LNCAP (cell line): ENCODE measurements around the gene CASZ1.

Experiments
- TF ChIP-seq, protein P1 (sequence below): fragments of 450-650 bp; IDR thresholded peaks from 2 replicates; pipeline ENCODE4 v1.5.1; 2017; ENCODE audit warnings: mild to moderate bottlenecking

Gene CASZ1

DNA sequence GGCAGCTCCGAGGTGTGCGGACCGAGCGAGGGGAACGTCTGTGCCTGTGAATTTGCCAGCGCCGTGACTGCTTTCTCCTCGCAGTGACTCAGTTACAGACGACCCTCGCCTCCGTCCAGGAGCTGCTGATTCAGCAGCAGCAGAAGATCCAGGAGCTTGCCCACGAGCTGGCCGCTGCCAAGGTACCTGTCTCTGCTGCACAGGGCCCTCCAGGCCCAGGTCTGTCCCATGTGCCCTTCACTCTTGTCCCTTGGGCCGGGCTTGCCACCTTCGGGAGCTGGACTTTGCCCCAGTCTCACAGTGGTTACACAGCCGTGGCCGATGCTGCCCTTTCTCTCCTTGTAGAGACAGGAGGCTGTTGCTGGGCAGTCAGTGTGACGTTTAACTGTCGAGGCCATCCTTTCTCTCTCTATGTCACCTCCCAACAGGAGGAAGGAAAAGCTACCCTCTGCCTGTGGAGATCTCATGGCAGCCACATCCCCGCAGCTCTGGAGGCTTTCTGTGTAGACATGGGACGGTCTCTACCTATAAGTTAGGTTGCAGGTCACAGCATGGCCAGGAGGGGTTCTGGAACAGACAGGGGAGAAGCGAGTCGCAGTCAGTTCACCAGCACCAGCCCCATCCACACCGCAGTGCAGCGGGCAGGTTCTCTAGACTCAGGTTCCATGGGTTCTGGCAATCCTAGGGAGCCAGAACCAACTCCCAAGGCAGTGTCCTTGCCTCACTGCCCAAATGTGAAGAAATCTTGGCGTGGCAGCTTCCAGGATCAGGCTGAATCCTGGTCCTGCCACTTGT, 172.0 kb downstream of the CASZ1 start:
- TF ChIP-seq, protein P1, sequence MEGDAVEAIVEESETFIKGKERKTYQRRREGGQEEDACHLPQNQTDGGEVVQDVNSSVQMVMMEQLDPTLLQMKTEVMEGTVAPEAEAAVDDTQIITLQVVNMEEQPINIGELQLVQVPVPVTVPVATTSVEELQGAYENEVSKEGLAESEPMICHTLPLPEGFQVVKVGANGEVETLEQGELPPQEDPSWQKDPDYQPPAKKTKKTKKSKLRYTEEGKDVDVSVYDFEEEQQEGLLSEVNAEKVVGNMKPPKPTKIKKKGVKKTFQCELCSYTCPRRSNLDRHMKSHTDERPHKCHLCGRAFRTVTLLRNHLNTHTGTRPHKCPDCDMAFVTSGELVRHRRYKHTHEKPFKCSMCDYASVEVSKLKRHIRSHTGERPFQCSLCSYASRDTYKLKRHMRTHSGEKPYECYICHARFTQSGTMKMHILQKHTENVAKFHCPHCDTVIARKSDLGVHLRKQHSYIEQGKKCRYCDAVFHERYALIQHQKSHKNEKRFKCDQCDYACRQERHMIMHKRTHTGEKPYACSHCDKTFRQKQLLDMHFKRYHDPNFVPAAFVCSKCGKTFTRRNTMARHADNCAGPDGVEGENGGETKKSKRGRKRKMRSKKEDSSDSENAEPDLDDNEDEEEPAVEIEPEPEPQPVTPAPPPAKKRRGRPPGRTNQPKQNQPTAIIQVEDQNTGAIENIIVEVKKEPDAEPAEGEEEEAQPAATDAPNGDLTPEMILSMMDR, result no peak

DNA sequence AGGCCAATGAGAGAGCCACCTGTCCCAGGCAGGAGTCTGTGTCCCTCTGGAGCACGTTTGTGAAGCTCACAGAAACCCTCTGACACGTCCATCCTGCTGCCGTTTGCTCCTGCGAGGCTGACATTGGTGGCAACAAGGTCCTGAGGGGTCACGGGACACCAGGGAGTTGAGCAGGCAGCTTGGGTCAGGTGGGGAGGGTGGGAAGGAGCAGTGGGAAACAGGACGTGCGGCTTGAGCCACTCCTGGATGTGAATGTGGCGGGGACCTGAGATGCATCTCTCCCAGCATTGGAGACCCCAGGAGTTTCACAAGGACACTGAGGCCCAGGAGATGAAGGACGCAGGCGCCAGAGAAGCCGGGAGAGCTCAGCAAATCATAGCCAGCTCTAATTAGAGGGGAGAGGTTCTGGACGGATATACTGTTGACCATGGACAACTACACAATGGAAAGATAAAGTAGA, 172.7 kb downstream of the CASZ1 start:
- TF ChIP-seq, protein P1, result no peak

DNA sequence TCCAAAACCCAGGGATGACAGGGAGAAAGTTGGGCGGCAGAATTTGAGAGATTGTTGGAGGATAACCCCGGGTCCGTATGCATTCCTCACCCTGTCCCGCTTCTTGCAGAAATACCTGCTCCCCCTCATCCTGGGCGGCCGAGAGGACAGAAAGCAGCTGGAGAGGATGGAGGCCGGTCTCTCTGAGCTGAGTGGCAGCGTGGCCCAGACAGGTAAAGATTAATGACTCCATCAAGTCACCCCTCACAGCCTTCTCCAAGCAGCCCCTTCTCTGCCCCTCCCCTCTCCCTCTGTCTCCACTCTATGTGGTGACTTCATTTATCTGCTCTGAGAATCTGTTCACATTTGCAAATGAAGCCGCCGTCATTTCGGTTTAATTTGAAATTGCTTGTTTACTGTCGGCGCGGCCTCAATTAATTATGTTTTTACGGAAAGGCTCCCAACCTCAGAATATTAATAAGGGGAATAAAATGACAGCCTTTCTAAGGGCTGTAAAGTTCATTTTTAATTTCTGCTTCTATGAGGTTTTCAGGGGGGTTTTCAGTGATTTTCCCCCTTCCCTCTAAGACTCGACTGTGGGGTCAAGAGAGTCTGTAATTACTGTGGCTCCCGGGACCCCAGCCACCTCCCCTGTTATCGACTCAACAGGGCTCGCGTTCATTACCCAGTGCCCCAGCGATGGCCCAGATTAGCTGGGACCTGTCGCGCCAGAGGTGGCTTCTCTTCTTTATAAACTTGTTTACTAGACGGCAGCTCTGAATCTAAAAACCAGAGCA, 173.3 kb downstream of the CASZ1 start:
- TF ChIP-seq, protein P1, result no peak

DNA sequence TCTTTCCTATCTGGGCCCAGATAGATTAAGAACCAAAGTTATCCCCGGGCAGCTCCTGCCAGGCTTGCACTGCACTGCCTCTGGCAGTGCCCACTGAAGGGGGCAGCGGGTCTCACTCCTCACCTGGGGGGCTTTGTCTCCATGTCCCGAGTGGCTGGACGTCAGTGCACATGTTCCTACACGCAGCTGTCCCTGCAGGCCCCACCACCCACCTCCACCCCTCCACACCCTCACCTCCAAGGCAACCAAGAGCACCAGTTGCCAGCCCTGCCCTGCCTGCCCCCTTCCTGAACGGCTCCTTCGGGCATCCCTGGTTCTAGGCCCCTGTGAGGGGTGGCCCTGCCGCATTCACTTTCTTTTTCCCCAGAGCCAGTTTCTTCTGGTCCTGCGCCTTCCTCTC, 174.5 kb downstream of the CASZ1 start:
- TF ChIP-seq, protein P1, result no peak

DNA sequence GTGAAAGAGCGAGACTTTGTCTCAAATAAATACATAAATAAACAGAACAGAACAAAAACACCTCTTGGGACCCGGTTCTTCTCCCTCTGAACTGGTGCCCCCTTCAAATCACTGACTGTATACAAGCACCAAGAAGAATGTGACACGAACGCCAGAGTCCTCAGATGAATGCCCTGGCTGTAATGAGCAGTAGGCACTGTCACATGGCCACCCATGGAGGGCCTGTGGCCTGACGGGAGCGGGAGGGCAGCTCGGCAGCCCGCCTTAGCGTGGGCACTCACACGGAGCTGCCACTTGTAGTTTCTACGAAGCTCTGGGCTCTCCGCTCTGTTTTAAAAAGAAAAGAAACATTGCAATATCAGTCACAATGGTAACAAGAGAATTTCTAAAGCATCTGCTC, 175.7 kb downstream of the CASZ1 start:
- TF ChIP-seq, protein P1, result no peak

DNA sequence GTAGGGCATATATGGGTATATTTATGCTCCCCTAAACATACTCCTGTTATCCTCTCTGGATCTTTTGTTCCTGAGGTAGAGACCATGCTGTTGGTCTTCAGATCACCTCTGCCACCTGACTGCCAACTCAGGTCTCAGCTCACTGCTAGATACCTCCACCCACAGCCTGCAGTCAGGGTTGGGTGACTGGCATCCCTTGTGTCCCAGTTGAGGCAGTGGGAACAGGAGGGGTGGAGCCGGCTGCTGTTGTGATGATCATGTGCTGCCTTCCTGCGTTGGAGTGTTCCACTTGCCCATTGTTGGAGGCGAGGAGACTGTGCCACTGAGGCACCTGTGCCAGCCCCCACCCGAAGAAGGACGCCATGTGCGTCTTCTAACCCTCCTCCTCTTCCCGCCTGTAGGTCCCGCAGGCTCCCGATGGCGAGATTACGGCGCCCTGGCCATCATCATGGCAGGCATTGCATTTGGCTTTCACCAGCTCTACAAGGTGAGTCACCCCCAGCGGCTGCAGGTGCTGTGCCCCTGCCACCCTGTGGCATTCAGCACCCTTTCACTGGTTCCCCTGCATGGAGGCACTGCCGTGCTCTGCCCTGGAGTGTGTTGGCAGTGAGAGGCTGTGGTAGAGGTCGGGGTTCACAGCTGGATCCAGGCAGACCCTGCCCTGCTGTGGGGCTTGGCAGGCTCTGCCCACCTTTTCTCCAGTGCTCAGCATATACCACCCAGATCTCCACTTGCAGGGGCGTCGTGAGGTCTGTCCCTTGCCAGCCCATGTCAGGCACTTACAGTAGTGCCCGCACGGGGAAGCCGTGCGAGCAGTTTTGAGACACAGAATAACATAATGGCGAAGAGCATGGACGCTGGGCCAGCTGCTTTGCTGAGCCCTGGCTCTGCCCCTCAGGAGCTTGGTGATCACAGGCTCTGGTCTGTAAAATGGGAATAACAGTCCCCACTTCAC, 178.2 kb downstream of the CASZ1 start:
- TF ChIP-seq, protein P1, result no peak

DNA sequence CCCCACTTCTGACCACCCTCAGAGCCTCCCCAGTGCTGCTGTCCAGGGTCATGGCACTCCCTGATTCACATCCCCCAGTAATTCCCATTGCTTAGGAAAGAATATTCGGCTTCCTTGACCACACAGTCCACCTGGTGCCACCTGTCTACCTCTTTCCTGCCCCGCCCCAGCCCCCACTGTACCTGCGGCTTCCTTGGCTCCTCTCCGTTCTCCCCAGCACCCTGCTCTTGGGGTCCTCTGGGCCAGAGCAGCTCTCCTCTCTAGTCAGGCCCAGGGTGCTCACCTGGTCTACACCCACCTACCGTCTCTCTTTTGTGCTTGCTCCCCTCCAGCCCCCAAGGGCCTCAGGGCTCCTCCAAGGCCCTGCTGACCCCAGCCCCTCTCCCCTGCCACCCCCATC, 179.1 kb downstream of the CASZ1 start:
- TF ChIP-seq, protein P1, result no peak
